ENCODE measurements around the gene ATG2A.

Gene ATG2A

DNA sequence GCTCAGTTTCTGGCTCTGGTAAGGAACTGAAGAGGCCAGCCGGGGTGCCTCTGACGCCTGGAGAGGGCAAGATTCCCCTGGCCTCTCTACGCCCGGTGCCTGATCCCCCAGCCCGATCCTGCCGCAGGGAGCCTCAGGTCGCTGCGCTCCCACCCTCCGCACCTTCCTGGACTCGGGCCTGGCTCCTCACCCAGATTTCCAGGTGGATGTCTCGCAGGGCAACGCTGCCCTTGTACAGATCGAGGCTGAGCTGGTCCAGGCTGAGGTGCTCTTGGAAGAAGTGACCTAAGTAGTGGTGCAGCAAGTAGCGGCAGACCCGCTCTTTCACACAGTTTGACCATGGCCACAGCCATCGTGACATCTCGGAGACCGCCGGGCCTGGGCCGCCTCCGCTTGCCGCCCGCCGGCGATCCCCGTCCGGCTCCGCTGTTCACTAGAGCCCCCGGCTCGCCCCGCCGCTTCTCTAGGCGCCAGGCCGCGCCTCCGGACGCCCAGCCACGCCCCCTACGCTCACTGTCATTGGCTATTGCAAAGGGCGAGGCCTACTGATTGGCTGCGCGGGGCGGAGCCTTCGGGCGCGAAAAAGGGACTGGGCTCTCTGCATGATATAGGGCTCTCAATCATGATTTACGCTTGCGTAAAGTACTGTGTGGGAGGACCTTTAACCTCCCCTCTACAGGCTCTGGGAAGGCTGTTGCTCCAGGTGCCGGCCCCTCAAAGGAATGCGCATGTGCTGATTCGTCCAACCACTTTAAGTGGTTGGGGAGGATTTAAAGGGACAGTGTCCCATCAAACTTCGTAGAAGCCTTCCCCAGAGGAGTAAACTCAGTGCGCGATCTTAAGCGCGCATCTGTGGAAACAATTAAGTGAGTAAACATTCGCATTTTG is at the start of gene ATG2A:
TSS of gene ATG2A (minus strand) at position 435 of the 888 bp plus-strand sequence. CDS start at position 361, 74 bp downstream.
- DNase-seq (ENCODE audit: low read depth) = peak; percentile 100

DNA sequence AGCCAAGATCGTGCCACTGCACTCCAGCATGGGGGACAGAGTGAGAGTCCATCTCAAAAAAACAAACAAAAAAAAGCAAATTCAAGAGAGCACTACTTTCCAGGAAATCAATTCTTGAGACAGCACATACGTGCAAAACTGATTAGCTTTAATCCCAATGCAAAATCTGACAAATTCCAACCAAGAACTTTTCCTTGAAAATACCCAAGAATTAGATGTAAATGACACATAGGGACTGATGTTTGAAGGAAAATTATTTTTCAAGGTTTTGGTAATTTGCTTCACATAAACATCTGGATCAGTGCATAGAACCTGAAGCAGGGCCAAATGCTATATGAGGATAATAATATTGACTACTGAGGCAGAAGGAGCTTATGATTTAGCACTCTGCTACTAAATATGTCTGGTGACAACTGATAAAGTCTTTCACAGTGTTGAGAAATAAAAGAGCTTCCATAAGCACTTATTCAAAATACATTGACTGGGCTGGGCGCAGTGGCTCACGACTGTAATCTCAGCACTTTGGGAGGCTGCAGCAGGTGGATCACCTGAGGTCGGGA is 46.1 kb upstream of the ATG2A start:
- DNase-seq (ENCODE audit: low read depth) = no peak

DNA sequence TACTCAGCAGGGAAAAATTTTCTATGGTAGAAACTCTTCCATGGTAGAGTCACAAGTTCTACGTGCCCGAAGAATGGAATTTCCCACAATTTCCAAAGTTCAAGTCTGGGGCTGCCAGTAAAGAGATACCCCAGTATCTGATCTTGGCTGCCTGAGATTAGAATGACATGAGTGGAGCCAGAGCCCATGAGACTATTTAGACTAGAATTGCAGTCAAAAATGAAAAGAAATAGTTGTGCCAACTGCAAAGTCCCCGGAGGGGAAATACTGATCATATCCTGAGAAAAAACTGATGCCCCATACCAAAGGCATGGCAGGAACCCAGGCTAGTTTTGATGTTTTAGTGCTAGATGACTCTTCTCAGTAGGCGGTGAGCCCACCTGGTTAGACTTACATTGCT is 43.7 kb upstream of the ATG2A start:
- DNase-seq (ENCODE audit: low read depth) = no peak

DNA sequence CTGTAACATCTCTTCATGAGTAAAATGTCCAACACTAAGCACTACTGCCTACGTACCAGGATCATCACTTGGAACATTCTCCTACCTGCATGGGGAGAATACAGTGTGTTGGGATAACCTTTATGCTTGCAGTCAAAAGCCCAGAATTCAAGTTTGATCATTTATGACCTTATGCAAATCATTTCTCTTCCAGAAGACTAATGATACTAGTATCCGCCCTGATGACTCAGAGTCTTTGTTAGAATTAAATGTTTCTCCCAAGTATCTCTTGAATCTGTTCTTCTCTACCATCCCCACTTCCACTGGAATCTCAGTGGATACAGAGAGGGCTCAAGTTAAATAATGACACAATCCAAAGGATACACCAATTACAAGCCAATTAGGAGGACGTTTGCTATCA is 42.5 kb upstream of the ATG2A start:
- DNase-seq (ENCODE audit: low read depth) = no peak

DNA sequence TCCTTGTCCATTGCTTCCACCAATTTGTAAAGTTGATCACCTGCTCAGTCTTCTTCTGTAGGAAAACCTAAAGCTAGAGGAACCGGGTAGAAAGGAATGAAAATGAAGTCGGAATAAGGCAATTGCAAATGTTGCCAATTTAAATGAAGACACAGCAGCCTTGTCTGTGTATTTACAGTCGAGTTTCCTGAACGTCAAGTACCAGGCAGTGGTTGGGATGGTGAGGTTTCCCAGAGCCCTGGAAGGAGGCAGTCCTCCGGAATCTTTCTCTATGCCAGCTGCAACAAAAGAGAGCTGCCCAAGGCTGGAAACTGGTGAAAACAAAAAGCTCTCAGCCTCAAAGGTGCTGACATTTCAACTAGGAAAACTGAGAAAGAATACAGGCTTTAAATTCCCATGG is 37.2 kb upstream of the ATG2A start:
- no peak for DNase-seq (ENCODE audit: low read depth)

DNA sequence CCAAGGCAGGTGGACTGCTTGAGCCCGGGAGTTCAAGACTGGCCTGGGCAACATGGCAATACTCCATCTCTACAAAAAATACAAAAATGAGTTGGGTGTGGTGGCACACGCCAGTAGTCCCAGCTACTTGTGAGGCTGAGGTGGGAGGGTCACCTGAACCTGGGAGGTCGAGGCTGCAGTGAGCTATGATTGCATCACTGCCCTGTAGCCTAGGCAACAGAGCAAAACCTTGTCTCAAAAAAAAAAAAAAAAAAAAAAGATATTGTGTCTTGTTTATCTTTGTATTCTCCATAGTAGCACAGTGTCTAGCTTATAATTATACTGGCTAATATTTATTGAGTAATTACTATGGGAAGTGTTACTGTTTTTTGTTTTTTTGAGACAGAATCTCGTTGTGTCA is 34.5 kb upstream of the ATG2A start:
- DNase-seq (ENCODE audit: low read depth) = no peak

DNA sequence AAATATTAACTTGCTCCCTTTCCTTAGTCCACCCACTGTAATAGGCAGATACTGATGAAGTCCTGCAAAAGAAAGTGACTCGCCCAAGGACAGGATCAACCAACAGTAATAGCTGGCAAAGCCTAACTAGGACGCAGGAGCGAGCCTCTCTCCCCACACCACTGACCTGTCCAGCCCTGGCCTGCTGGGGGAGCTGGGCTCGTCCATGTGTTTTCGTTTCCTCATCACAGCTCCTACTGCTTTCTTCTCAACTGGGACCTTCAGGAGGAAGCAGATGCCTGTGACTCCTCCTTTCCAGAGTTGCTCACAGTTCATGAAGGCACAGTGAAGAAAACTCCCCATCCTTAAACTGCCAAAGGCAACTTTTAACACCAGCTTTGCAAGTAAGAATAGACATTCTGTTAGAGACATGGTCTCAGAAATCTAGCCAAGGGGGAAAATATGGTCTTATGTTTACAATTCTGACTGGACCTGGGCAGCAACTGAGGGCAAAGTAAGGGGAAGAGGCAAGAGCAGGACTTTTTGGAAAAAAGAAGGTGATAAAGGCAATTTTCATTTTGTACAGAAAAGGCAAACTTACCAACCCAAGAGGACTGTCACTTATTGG is 30.3 kb upstream of the ATG2A start:
- DNase-seq (ENCODE audit: low read depth) = no peak

DNA sequence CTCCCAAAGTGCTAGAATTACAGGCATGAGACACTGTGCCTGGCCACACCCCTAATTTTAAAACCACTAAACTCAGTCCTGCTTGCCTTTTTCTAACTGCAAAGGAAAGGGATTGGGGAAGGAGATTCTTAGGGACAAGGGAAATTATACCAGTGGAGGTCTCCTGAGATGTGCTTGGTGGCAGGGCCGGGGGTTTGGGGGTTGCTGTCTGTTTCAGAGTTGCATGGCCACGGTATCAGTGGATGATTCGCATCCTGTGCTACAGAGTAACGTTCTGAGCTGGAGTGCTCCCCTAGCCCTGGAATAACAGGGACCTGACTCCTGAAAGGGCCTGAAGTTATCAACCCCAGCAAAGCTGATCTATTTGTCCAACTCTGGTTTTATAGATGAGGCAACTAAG is 19.5 kb upstream of the ATG2A start:
- no peak for DNase-seq (ENCODE audit: low read depth)

DNA sequence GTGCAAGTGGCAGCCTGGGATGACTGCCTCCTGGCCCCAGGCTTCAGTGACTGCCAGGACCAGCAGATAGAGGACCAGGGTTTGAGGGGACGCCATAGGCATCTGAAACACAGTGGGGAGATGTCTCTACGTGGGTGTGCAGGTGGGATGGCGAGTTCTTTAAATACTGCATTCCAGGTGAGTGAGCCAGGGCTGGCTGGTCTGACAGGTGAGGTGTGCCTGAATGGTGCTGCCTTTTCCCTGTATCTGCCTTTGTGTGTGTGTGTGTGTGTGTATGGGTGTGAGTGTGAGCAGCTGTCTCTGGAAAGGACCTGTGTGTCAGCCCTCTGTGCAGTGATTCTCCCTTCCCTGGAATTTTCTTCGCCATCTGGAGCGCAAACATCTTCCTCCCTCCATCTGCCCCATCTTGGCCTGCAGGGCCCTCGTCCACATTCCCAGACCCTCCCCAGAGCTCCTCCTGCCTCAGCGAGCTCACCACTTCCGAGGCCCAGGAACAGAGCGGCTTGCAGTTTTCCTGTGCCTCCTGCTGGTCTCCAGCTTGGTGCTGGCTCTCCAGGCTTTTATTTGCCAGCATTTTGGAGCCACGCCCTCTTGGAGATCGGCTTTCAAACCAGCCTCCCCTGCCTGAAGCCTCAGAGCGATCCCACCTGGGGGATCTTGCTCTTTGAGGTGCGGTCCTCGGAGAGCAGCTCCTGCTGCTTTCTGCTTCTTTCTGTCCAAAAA is 18.5 kb upstream of the ATG2A start, which contains the start of gene GPHA2:
TSS of gene GPHA2 (minus strand) at position 535 of the 723 bp plus-strand sequence. CDS start at position 102, 433 bp downstream.
- DNase-seq (ENCODE audit: low read depth) = peak; percentile 13

DNA sequence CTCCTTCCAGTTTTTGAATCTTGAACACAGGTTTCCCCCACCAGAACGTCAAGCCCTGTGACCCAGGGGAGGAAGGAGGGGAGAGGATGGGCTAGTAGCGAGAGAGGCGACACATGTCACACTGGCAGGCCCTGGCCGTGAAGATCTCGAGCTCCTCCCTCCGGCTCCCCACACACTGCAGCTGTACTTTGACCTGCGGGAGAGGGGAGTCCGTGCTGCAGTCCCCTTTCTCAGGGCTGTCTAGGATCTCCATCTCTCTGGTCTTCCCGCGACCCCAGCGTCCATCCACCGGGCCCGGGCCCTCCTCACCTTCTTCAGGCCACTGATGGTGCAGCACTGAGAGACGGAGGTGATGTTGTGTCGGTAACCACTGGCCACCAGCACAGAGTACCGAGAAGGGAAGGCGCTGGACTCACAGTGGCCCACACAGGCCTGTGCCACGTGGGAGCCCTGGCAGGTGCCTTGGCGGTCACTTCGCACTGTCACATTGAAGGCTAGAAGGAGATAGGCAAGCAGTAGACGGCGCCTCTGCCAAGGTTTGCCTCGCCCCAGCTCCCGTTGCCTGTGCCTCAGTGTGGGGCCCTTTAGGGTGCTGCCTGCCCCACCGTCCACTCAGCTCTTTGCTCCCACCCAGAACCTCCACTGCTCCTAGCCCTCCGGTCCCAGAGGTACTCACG is 17.8 kb upstream of the ATG2A start:
- DNase-seq (ENCODE audit: low read depth) = no peak

DNA sequence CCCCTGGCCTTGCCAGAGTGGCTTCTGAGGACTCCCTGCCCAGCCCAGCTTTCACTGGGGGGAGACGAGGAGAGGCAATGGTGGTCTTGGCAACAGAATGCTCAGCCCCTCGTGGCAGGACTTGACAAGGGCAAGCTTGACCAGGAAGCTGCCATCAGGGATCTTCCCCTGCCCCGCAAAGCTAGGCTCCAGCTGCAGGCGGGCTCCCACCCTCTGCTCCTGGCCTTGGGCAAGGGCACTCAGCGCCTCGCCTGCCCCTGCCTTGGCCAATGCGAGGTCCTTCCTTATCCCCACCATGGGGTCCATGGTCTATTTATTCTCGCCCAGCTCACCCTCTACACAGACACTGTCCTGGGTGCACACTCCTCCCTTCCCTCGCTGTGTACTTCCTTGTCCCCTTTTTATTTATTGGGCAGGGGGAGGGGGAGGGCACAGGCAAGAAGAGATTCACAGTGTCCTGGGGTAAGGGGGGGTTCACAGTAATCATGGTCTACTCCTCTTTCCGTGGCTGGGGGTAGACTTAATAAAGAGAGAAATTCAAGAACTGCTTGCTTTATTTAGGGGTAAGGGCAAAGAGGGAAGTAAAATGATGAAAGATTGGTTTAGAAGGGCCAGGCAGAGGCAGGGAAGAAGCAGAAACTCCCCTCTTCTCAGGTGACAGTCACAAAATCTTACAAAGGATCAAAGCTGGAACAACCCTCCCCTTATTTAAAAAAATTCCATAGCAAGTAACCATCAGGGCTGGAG is 17.1 kb upstream of the ATG2A start:
- DNase-seq (ENCODE audit: low read depth) = no peak

DNA sequence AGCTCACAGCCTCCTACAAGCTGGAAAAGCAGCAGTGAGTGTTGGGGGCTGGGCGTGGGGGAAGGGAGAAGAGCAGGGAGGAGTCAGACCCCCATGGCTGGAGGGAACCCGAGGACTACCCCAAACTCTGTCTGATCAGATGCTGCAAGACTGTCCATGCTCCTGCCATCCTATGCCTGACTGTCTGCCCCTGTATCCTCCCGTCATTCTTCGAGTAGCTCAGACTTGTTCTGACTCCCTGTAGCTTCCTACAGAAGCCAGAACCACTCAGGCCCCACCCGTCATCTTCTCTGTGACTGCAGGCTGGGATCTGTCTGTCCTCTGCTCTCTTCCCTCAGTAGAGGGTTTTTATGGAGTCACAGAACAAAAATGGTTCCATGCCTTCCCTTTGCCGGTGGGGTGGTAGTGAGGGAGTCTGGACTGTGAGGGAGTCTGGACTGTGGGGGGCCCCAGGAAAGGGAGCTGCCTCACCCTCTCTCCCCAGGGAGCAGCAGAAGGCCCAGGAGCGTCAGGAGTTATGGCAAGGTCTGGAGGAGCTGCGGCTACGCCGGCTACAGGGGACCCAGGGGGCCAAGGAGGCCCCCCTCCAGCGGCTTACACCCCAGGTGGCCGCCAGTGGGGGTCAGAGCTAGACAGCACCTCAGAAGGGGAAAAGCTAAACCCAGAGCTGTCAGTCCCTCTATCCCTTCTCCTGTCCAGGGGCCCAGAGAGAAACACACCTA is 16.4 kb upstream of the ATG2A start:
- DNase-seq (ENCODE audit: low read depth) = no peak

DNA sequence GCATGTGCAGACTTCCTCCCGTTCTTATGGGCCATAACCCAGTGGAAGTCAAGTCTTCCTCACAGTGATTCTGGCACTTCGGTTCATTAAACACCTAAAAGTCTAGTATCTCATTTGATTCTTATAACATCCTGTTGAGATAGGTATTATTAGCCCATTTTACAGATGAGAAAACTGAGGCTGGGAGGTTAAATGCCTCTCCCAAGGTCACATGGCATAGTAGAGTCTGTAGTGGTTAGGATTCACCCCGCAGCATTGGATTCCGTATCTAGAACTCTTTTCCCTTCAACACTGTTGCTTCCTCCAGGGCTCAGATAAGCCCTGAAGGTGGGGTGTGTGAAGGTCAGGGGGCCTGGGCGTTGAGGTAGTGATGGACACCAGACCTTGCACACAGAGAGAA is 15.3 kb upstream of the ATG2A start:
- DNase-seq (ENCODE audit: low read depth) = no peak

DNA sequence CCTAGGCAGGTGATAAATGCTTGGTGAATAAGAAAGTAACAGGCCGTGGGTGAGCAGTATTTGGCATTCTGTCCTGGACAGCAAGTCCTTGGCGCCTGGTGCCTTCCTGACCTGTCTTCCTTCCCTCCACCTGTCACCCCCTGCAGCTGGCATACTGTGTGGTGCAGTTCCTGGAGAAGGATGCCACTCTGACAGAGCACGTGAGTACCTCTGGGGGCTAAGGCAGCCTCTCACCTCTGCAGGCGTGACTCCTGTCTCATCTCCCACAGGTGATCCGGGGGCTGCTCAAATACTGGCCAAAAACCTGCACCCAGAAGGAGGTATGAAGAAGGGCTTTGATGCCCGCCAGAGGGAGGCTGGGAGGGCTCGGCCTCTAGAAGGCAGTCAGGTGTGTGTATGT is 14.3 kb upstream of the ATG2A start:
- no peak for DNase-seq (ENCODE audit: low read depth)

DNA sequence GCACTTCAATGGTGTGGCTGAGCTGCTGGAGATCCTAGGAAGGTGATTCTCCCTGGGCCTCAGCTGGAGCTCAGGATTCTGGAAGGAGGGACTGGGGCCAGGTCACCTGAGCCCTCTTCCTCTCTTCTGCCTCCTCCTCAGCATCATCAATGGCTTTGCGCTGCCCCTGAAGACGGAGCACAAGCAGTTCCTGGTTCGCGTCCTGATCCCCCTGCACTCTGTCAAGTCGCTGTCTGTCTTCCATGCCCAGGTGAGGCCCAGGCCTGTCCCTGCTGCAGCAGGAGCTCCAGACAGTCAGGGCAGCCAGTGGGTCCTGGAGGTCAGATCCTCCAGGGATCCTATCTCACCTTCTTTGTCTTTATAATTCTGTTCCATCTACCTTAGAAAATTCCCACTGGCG is 13.3 kb upstream of the ATG2A start:
- DNase-seq (ENCODE audit: low read depth) = no peak

DNA sequence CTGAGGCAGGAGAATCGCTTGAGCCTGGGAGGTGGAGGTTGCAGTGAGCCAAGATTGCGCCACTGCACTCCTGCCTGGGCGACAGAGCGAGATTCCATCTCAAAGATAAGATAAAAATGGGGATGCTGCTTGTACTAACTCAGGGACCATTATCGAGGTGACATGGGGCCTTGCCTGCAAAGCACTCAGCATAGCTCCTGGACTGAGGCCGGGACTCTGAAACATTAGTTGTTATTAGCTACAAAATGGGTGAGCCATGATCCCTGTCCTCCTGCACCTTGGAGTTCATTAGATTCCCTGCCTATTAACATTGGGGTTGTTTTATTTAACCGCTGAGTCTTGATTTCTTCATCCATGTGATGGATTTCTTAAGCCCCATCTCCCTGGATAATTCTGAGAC is 12.6 kb upstream of the ATG2A start:
- DNase-seq (ENCODE audit: low read depth) = no peak

DNA sequence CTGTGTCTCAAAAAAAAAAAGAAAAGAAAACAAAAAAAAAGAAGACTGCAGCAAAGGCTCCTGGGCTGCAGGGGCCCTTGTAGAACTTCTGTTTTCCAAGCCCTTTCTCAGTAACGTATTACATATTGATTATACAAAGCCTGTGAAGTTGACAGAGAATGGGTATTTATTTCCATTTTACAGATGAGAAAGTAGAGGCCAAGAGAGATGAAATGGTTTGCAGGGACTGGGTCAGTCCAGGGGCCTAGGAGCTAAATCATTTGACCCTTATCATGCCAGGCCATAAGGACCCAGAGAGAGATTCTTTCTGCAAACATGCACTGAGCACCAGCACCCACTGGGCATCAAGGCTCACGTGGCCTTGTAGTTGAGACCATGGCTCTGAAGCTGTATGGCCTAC is 11.9 kb upstream of the ATG2A start:
- no peak for DNase-seq (ENCODE audit: low read depth)

DNA sequence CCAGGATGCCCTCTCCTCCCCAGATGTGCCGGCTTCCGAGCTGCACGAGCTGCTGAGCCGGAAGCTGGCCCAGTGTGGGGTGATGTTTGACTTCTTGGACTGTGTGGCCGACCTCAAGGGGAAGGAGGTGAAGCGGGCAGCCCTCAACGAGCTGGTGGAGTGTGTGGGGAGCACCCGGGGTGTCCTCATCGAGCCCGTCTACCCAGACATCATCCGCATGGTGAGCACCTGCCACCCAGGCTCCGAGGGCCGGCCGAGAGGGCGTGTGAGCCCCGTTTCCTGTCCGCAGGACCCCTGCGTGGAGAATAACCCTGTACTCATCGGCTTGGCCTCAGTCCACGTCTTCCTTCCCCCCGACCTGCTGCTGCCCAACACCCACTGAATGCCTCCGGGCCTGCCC is 9.7 kb upstream of the ATG2A start:
- DNase-seq (ENCODE audit: low read depth) = no peak

DNA sequence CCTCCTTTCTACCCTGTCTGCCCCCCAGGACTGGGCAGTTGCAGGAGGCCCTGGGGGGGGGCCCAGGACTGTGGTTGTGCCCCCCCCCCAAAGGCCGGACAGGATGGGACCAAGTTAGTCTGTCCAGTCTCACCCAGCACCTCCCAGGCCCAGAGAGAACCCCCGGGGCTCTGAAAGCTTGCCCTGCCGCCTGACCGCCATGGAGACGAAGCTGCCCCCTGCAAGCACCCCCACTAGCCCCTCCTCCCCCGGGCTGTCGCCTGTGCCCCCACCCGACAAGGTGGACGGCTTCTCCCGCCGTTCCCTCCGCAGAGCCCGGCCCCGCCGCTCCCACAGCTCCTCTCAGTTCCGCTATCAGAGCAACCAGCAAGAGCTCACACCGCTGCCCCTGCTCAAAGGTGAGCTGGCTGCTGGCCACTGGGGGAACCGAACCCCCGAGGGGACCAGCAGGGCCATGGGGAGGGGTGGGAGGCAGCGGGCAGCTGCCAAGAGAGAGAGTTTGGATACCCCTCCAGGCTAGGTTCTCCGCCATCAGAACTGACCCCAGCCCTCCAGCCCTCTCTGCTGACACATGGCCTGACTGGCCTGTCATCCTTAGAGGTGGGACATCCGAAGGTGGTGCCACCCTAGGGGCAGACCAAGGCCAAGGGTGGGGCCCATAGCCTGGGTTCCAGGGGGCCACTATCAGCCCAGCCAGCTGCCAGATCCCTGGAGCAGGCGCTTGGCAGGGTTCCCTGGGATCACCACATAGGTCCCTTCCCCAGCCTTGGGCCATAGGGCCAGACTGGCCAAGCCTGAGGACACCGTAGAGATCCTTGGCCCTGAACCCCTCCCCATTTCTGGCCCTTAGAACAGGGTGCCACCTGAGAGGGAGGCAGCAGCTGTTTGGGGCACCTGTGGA is 8.8 kb upstream of the ATG2A start:
- no peak for DNase-seq (ENCODE audit: low read depth)

DNA sequence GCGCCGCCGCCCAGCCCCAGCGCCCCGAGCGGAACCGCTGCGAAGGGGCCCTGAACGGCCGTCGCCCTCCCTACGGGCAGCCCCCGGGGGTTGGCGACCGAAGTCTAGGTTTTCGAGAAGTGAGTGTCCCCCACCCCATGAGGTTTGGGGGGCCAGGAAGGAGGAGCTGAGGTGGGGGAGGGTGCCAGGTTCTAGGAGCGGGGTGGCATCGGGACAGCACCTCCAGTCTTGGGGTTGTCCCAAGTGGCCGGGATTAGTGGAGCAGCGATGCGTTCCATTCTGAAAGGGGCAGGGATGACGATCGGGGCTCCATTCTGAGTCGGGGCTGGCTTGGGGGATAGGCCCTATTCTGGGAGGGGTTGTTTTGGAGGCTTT is 7.9 kb upstream of the ATG2A start:
- DNase-seq (ENCODE audit: low read depth) = no peak

All from amniotic epithelial cell (primary cell).